Esophagus muscularis mucosa (tissue), 4 donors: ENCODE results near the gene CYP19A1. TPM values are rescaled to one million over a fixed set of nuclear protein-coding genes. Genes with fewer than 3 reads are reported as not detected.

Experiments used
- DNase-seq: peaks from one replicate; pipeline ENCODE4 v3.0.0-alpha.2; 2017; ENCODE audit errors: extremely low spot score
- H3K27ac ChIP-seq, 4 donors: fragments of 200-600 bp; sonication (generic); replicated peaks in 1 of 4; 1 replicate in 3 of 4; 2 replicates in 1 of 4; pipeline ENCODE4 v1.5.1; 2016 to 2019; ENCODE audit warnings: mild to moderate bottlenecking in 1 of 4
- H3K27me3 ChIP-seq, 4 donors: fragments of 200-600 bp; sonication (generic); one replicate each; pipeline versions ENCODE4 v1.5.1 to v1.6.0; 2016 to 2019
- H3K36me3 ChIP-seq, 4 donors: fragments of 200-600 bp; sonication (generic); one replicate each; pipeline ENCODE4 v1.5.1; 2016 to 2019
- H3K4me1 ChIP-seq, 4 donors: fragments of 200-600 bp; sonication (generic); one replicate each; pipeline ENCODE4 v1.5.1; 2016 to 2019
- H3K4me3 ChIP-seq, 4 donors: fragments of 200-600 bp; sonication (generic); 1 replicate in 2 of 4; 2 replicates in 2 of 4; pipeline ENCODE4 v1.5.1; 2016 to 2019; ENCODE audit warnings: mild to moderate bottlenecking in 4 of 4, moderate library complexity in 1 of 4
- H3K9me3 ChIP-seq, 4 donors: fragments of 200-600 bp; sonication (generic); 1 replicate in 3 of 4; 2 replicates in 1 of 4; pipeline ENCODE4 v1.5.1; 2016 to 2019
- EP300 ChIP-seq: sonication (generic); formaldehyde crosslinking; IDR thresholded peaks from one replicate; pipeline ENCODE4 v1.6.1; 2017; ENCODE audit warnings: antibody characterized with exemption
- POLR2A ChIP-seq: fragments of 450-650 bp; IDR thresholded peaks from one replicate; pipeline ENCODE4 v1.6.1; 2017; ENCODE audit warnings: antibody characterized with exemption, moderate library complexity, mild to moderate bottlenecking, low read depth
- POLR2AphosphoS5 ChIP-seq, 2 donors: sonication (generic); formaldehyde crosslinking; IDR thresholded peaks; one replicate each; pipeline ENCODE4 v1.6.1; 2017; ENCODE audit warnings: antibody characterized with exemption in 2 of 2
- WGBS: methylation state at CpG from one replicate; pipeline ENCODE4 v1.1.5; 2018; 5-methylcytosine and 5-hydroxymethylcytosine counted together
- intact Hi-C: fragments of 100-400 bp; cut with DNase I; formaldehyde crosslinking; loops from one replicate; pipeline ENCODE4 v1.15.1; 2023
- total RNA-seq, 4 donors: library from RNA; depleted of rRNA; stranded (reverse); fragments of >200 nt; gene quantifications; one replicate each; pipeline versions ENCODE4 v1.1.0 to v1.2.1, GENCODE V29; 2016
- TF ChIP-seq, protein P1 (sequence below), 3 experiments: fragments of 200-600 bp in 2 of 3; fragments of 450-650 bp in 1 of 3; sonication (generic) in 2 of 3; IDR thresholded peaks; one replicate each; pipeline ENCODE4 v1.5.1; 2017 to 2019; ENCODE audit warnings: antibody characterized with exemption in 3 of 3, mild to moderate bottlenecking in 2 of 3, moderate library complexity in 1 of 3

CYP19A1 gene
- total RNA-seq, 4 donors from 2014 or later: 1.5 to 3.5 (median 2.1) TPM; not detected in 1

DNA sequence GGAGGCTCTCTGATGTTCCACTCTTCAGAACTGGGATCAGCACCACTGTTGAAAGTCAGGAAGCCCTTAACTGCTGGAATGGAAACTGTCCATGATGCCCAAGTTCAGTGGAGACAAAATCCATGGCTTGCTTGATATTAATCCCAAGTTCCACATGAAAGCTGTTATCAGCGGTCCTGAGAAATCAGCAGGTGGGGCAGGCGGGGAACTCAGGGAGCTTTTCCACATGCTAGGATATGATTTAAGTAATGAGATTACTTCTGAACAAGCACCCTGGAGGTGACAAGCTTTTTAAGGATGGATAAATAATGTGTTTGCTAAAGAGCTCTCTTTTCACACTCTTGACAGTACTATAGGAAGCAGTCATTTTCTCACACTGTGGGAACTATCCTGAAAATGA lies 82.9 kb downstream of the CYP19A1 start:
- Histone ChIP-seq H3K27ac (no peak overlapping the region), H3K36me3 (no peaks in the 10 kb centered on the region), H3K4me3 (no peak overlapping the region), H3K9me3 (no peaks in the 10 kb centered on the region), H3K4me1 (no peaks in the 10 kb centered on the region), H3K27me3 (peaks cover 0 to under 1% (median 0%) of the 10 kb centered on the region in 4 donors)
- no peak for DNase-seq
- WGBS: 82% methylated on average over 2 of the region's 2 CpGs
- intact Hi-C loops: no loop called here
- TF ChIP-seq EP300 (no peak), POLR2AphosphoS5 (IDR thresholded peaks at IDR 0.05) (no peak), POLR2A (no peak)
- TF ChIP-seq, protein P1, sequence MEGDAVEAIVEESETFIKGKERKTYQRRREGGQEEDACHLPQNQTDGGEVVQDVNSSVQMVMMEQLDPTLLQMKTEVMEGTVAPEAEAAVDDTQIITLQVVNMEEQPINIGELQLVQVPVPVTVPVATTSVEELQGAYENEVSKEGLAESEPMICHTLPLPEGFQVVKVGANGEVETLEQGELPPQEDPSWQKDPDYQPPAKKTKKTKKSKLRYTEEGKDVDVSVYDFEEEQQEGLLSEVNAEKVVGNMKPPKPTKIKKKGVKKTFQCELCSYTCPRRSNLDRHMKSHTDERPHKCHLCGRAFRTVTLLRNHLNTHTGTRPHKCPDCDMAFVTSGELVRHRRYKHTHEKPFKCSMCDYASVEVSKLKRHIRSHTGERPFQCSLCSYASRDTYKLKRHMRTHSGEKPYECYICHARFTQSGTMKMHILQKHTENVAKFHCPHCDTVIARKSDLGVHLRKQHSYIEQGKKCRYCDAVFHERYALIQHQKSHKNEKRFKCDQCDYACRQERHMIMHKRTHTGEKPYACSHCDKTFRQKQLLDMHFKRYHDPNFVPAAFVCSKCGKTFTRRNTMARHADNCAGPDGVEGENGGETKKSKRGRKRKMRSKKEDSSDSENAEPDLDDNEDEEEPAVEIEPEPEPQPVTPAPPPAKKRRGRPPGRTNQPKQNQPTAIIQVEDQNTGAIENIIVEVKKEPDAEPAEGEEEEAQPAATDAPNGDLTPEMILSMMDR (IDR thresholded peaks at IDR 0.05): no peak

DNA sequence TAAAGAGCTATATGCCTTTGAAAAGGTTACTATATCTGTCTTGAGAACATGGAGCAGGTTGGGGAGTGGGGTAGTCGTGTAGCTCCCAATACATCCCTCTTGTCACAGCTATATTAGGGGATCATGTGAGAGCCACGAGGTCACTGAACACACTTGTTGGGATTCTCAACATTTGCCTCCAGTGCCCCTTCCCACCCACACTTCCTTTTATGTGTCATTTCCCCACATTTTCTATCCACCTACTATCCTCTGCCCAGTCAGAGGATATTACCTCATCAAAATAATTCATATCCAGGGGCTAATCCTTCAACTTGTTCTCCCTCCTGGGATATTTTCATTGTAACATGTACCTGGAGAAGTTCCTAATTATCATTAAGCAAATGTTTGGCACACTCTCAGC lies 85.0 kb downstream of the CYP19A1 start:
- Histone ChIP-seq H3K4me1 (no peaks in the 10 kb centered on the region), H3K27ac (no peak overlapping the region), H3K36me3 (no peaks in the 10 kb centered on the region), H3K4me3 (no peak overlapping the region), H3K9me3 (no peaks in the 10 kb centered on the region), H3K27me3 (no peaks in the 10 kb centered on the region)
- 95% methylated on average over 2 of the region's 2 CpGs for WGBS
- no peak for DNase-seq
- TF ChIP-seq EP300 (no peak), POLR2AphosphoS5 (IDR thresholded peaks at IDR 0.05) (no peak)
- TF ChIP-seq, protein P1 (IDR thresholded peaks at IDR 0.05): no peak
- intact Hi-C loops: no loop called here

DNA sequence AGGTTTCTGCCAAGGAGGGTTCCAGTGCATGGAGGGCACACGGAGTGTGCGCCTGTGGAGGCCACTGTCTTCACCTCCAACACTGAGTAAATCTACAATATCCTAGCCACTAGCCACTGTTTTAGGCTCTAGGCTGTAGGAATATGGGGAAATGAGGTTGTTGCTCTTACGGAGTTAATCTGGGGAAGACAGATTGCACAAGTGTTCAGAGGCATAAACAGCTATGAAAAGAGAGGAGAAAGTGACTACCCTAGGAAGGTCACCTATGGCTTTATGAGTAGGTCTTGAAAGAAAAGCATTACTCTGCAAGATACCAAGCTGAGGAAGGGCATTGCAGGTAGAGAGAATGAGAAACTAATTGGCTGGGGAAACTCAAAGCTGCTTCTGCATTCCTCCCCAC lies 85.7 kb downstream of the CYP19A1 start:
- H3K9me3 ChIP-seq: no peaks in the 10 kb centered on the region
- H3K27me3 ChIP-seq: no peaks in the 10 kb centered on the region
- WGBS: 94% methylated on average over 3 of the region's 3 CpGs
- no peak for DNase-seq
- TF ChIP-seq, protein P1 (IDR thresholded peaks at IDR 0.05): no peak
- TF ChIP-seq EP300 (no peak), POLR2AphosphoS5 (IDR thresholded peaks at IDR 0.05) (no peak), POLR2A (no peak)
- intact Hi-C loops: no loop called here
- H3K4me1 ChIP-seq: no peaks in the 10 kb centered on the region
- H3K27ac ChIP-seq: no peak overlapping the region
- no peaks in the 10 kb centered on the region for H3K36me3 ChIP-seq
- no peak overlapping the region for H3K4me3 ChIP-seq

DNA sequence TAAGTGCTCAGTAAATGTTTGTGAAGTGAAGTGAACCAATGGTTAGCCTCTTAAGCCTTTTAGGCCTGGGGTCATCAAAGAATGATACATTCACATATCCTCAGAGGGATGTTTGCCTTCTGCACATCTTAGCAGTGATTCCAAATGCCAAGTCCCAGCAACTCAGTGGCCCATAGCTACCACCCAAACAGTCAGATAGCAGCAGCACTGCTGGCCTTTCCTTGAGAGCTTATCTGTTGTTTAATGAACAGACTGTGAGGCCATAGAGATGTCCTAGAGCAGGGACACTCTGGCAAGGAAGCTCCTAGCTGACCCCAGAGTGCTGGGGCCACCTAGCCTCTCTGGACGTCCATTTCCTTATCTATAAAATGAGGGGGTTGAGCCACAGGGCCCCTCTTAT lies 86.8 kb downstream of the CYP19A1 start:
- Histone ChIP-seq H3K4me3 (no peak overlapping the region), H3K36me3 (no peaks in the 10 kb centered on the region), H3K27me3 (no peaks in the 10 kb centered on the region), H3K9me3 (no peaks in the 10 kb centered on the region), H3K27ac (no peak overlapping the region), H3K4me1 (no peaks in the 10 kb centered on the region)
- DNase-seq: no peak
- TF ChIP-seq EP300: no peak
- TF ChIP-seq, protein P1 (IDR thresholded peaks at IDR 0.05): no peak
- TF ChIP-seq POLR2A: no peak
- no peak for TF ChIP-seq POLR2AphosphoS5 (IDR thresholded peaks at IDR 0.05)
- WGBS: 67% methylated on average over 1 of the region's 1 CpG
- intact Hi-C loops: no loop called here

DNA sequence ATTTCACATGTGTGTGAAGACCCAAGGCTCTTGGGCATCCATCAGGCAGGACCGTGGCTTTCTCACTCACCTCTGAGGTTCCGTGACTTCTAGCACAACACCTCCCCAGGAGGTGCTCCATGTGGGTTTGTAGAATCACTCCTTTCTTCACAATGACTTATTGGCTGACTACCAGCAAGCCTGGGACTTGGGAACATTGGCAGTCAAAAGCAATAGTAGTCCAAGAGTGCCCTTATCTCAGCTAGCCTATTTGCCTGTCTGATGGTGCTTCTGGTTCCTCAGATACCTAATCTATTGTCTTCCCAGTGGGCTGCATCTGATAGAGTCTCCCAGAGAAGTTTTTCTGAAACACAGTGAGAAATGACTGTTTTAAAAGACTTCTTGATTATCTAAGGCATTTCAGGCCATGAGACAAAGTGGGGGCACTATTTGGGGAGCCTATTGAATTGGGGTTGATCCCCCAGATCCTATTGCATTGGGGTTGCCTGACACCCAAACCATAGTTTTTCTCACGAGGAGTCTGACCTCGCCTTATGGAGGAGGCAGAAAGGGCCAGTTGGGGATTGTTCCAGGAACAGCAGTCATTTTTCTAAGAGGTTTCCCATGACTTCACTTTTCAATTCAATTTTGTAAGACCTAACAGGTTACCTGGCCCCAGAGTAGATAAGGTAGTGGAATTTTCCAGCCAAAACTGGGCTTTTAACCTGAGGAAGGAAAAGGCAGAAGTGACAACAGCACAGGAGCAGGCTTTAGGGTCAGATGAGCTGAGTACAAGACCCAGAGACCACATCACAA lies 88.0 kb downstream of the CYP19A1 start:
- no peak overlapping the region for H3K4me3 ChIP-seq
- no peaks in the 10 kb centered on the region for H3K36me3 ChIP-seq
- H3K27me3 ChIP-seq: no peaks in the 10 kb centered on the region
- H3K27ac ChIP-seq: no peak overlapping the region
- intact Hi-C loops: no loop called here
- 90% methylated on average over 4 of the region's 4 CpGs for WGBS
- no peak for TF ChIP-seq POLR2AphosphoS5 (IDR thresholded peaks at IDR 0.05)
- H3K4me1 ChIP-seq: no peaks in the 10 kb centered on the region
- DNase-seq: no peak
- H3K9me3 ChIP-seq: no peaks in the 10 kb centered on the region
